ENCODE data around the gene PAM. TPM values are rescaled to one million over a fixed set of nuclear protein-coding genes. Genes with fewer than 3 reads are reported as not detected.

The PAM gene
- total and polyA plus RNA-seq, 2 donors from 2014 or later: 158 to 293 TPM

DNA sequence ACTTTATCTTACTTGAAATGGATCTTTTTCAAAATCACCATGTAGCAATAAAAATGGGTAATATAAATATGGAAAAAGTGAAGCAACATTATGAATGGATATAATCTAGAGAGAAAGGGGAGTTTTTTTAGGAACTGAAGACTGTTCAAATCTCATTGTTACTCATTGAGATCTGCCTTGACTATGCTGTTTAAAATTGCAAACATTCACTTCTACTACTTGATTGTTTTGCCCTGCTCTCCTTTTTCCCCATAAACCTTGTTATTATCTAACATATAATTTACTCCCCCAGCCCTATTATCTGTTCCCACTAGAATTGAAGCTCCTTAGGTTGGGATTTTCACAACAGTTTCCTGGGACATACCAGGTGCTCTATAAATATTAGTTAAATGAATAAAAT is 22.0 kb downstream of the PAM start:
- intact Hi-C loops (cut with DNase I): no loop called here
- DNase-seq (no peak), FAIRE-seq (no peak)

GRCh38 chr5:102778478-102778877 is 23.4 kb downstream of the PAM start:
- H3K4me3 ChIP-seq (ENCODE audit: low read length in 3 of 3): no peak overlapping the region
- no peak for DNase-seq
- peaks cover 0 to 7% (median 0%) of the 10 kb centered on the region in 3 donors for H3K4me1 ChIP-seq (ENCODE audit: control insufficient read depth in 2 of 3, insufficient read depth in 2 of 3, low read depth in 1 of 3, low read length in 3 of 3)
- TF ChIP-seq, protein P1, sequence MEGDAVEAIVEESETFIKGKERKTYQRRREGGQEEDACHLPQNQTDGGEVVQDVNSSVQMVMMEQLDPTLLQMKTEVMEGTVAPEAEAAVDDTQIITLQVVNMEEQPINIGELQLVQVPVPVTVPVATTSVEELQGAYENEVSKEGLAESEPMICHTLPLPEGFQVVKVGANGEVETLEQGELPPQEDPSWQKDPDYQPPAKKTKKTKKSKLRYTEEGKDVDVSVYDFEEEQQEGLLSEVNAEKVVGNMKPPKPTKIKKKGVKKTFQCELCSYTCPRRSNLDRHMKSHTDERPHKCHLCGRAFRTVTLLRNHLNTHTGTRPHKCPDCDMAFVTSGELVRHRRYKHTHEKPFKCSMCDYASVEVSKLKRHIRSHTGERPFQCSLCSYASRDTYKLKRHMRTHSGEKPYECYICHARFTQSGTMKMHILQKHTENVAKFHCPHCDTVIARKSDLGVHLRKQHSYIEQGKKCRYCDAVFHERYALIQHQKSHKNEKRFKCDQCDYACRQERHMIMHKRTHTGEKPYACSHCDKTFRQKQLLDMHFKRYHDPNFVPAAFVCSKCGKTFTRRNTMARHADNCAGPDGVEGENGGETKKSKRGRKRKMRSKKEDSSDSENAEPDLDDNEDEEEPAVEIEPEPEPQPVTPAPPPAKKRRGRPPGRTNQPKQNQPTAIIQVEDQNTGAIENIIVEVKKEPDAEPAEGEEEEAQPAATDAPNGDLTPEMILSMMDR (IDR thresholded peaks at IDR 0.05; ENCODE audit: borderline replicate concordance, extremely low read depth, insufficient read depth): no peak
- intact Hi-C loops (cut with DNase I): no loop called here
- no peak overlapping the region for H3K27ac ChIP-seq (ENCODE audit: low read depth in 2 of 2, low read length in 2 of 2)
- H3K9me3 ChIP-seq (ENCODE audit: control insufficient read depth in 2 of 3, insufficient read depth in 1 of 3, low read length in 3 of 3): no peaks in the 10 kb centered on the region
- H3K36me3 ChIP-seq (ENCODE audit: control insufficient read depth in 2 of 3, insufficient read depth in 3 of 3, low read length in 3 of 3): no peaks in the 10 kb centered on the region
- no peaks in the 10 kb centered on the region for H3K27me3 ChIP-seq (ENCODE audit: control insufficient read depth, insufficient read depth, low read length)
- H3K9ac ChIP-seq (ENCODE audit: low read length in 3 of 3): no peak overlapping the region
- FAIRE-seq: peak; percentile 78

More for the DNA sequence above, 22.0 kb downstream of the PAM start:
- H3K27me3 ChIP-seq (ENCODE audit: control insufficient read depth, insufficient read depth, low read length): no peaks in the 10 kb centered on the region
- H3K4me3 ChIP-seq (ENCODE audit: low read length in 3 of 3): no peak overlapping the region
- H3K36me3 ChIP-seq (ENCODE audit: control insufficient read depth in 2 of 3, insufficient read depth in 3 of 3, low read length in 3 of 3): no peaks in the 10 kb centered on the region
- H3K9ac ChIP-seq (ENCODE audit: low read length in 3 of 3): no peak overlapping the region
- H3K27ac ChIP-seq (ENCODE audit: low read depth in 2 of 2, low read length in 2 of 2): no peak overlapping the region
- peaks cover 0 to 7% (median 0%) of the 10 kb centered on the region in 3 donors for H3K4me1 ChIP-seq (ENCODE audit: control insufficient read depth in 2 of 3, insufficient read depth in 2 of 3, low read depth in 1 of 3, low read length in 3 of 3)
- no peaks in the 10 kb centered on the region for H3K9me3 ChIP-seq (ENCODE audit: control insufficient read depth in 2 of 3, insufficient read depth in 1 of 3, low read length in 3 of 3)
- TF ChIP-seq, protein P1 (IDR thresholded peaks at IDR 0.05; ENCODE audit: borderline replicate concordance, extremely low read depth, insufficient read depth): no peak

- no peak for FAIRE-seq
- Histone ChIP-seq H3K4me1 (ENCODE audit: control insufficient read depth in 2 of 3, insufficient read depth in 2 of 3, low read depth in 1 of 3, low read length in 3 of 3) (peaks cover 0 to 7% (median 0%) of the 10 kb centered on the region in 3 donors), H3K27ac (ENCODE audit: low read depth in 2 of 2, low read length in 2 of 2) (no peak overlapping the region), H3K36me3 (ENCODE audit: control insufficient read depth in 2 of 3, insufficient read depth in 3 of 3, low read length in 3 of 3) (no peaks in the 10 kb centered on the region), H3K27me3 (ENCODE audit: control insufficient read depth, insufficient read depth, low read length) (no peaks in the 10 kb centered on the region), H3K9ac (ENCODE audit: low read length in 3 of 3) (no peak overlapping the region), H3K9me3 (ENCODE audit: control insufficient read depth in 2 of 3, insufficient read depth in 1 of 3, low read length in 3 of 3) (no peaks in the 10 kb centered on the region), H3K4me3 (ENCODE audit: low read length in 3 of 3) (no peak overlapping the region)
- TF ChIP-seq, protein P1 (IDR thresholded peaks at IDR 0.05; ENCODE audit: borderline replicate concordance, extremely low read depth, insufficient read depth): no peak
- intact Hi-C loops (cut with DNase I): no loop called here
- no peak for DNase-seq
Observed at GRCh38 chr5:102781359-102781758, 26.3 kb downstream of the PAM start.

GRCh38 chr5:102781786-102782185 is 26.7 kb downstream of the PAM start:
- H3K27ac ChIP-seq (ENCODE audit: low read depth in 2 of 2, low read length in 2 of 2): no peak overlapping the region

More at GRCh38 chr5:102781786-102782185, 26.7 kb downstream of the PAM start:
- no peak overlapping the region for H3K9ac ChIP-seq (ENCODE audit: low read length in 3 of 3)
- intact Hi-C loops (cut with DNase I): no loop called here
- H3K4me3 ChIP-seq (ENCODE audit: low read length in 3 of 3): no peak overlapping the region
- H3K9me3 ChIP-seq (ENCODE audit: control insufficient read depth in 2 of 3, insufficient read depth in 1 of 3, low read length in 3 of 3): no peaks in the 10 kb centered on the region
- H3K4me1 ChIP-seq (ENCODE audit: control insufficient read depth in 2 of 3, insufficient read depth in 2 of 3, low read depth in 1 of 3, low read length in 3 of 3): peaks cover 0 to 7% (median 0%) of the 10 kb centered on the region in 3 donors
- H3K27me3 ChIP-seq (ENCODE audit: control insufficient read depth, insufficient read depth, low read length): no peaks in the 10 kb centered on the region
- no peaks in the 10 kb centered on the region for H3K36me3 ChIP-seq (ENCODE audit: control insufficient read depth in 2 of 3, insufficient read depth in 3 of 3, low read length in 3 of 3)
- FAIRE-seq: no peak
- TF ChIP-seq, protein P1 (IDR thresholded peaks at IDR 0.05; ENCODE audit: borderline replicate concordance, extremely low read depth, insufficient read depth): no peak
- DNase-seq: no peak

All from kidney (tissue), 14 donors.